DOHH2 (cell line): ENCODE results near the gene DXO.

Source experiments
- H3F3A ChIP-seq: fragments of 200-600 bp; sonication (generic), shearing (Covaris generic); 2 replicates; pipeline ENCODE4 v1.6.0; 2016; ENCODE audit warnings: antibody characterized with exemption, mild to moderate bottlenecking; ENCODE audit not compliant: control insufficient read depth, insufficient read depth
- H3K27ac ChIP-seq: fragments of 200-600 bp; sonication (generic); 2 replicates; pipeline ENCODE4 v1.5.1; 2014; ENCODE audit warnings: low read depth, mild to moderate bottlenecking, low read length, moderate library complexity
- H3K27me3 ChIP-seq: fragments of 200-600 bp; sonication (generic); 2 replicates; pipeline ENCODE4 v1.6.1; 2014; ENCODE audit warnings: mild to moderate bottlenecking, low read length, mixed read lengths; ENCODE audit not compliant: control insufficient read depth
- H3K36me3 ChIP-seq: fragments of 200-600 bp; sonication (generic); 2 replicates; pipeline ENCODE4 v1.6.1; 2014; ENCODE audit warnings: mild to moderate bottlenecking, low read length, moderate library complexity, mixed read lengths; ENCODE audit not compliant: control insufficient read depth
- H3K4me1 ChIP-seq: fragments of 200-600 bp; sonication (generic); 2 replicates; pipeline ENCODE4 v1.6.1; 2014; ENCODE audit warnings: mild to moderate bottlenecking, low read length, mixed read lengths; ENCODE audit not compliant: control insufficient read depth
- H3K4me2 ChIP-seq: fragments of 200-600 bp; sonication (generic); 2 replicates; pipeline ENCODE4 v1.6.0; 2014; ENCODE audit warnings: mild to moderate bottlenecking, low read length, moderate library complexity
- H3K4me3 ChIP-seq: fragments of 200-600 bp; sonication (generic); 2 replicates; pipeline ENCODE4 v1.5.1; 2014; ENCODE audit warnings: mild to moderate bottlenecking, low read length, mixed read lengths
- H3K79me2 ChIP-seq: fragments of 200-600 bp; sonication (generic); 2 replicates; pipeline ENCODE4 v1.6.1; 2014; ENCODE audit warnings: mild to moderate bottlenecking, low read length, mixed read lengths; ENCODE audit not compliant: control insufficient read depth
- H3K9me2 ChIP-seq: fragments of 200-600 bp; sonication (generic); replicated peaks from 2 replicates; pipeline ENCODE4 v1.6.1; 2014; ENCODE audit warnings: mild to moderate bottlenecking, low read length, mixed read lengths; ENCODE audit not compliant: control insufficient read depth
- H3K9me3 ChIP-seq: fragments of 200-600 bp; sonication (generic); 2 replicates; pipeline ENCODE4 v1.6.1; 2014; ENCODE audit warnings: antibody characterized with exemption, low read length, mixed read lengths; ENCODE audit not compliant: control insufficient read depth, insufficient read depth
- H4K20me1 ChIP-seq: fragments of 200-600 bp; sonication (generic); 2 replicates; pipeline ENCODE4 v1.6.0; 2014; ENCODE audit warnings: low read depth, mild to moderate bottlenecking, antibody characterized with exemption, low read length, moderate library complexity; ENCODE audit not compliant: control insufficient read depth, insufficient read depth
- EZH2phosphoT487 ChIP-seq: fragments of 200-600 bp; sonication (generic); IDR thresholded peaks from 2 replicates; pipeline ENCODE4 v1.6.1; 2017; ENCODE audit warnings: borderline replicate concordance, mild to moderate bottlenecking, antibody characterized with exemption, low read length, moderate library complexity, mixed read lengths
- TF ChIP-seq, protein P1 (sequence below): fragments of 200-600 bp; sonication (generic); IDR thresholded peaks from one replicate; pipeline ENCODE4 v1.5.1; 2014; ENCODE audit warnings: antibody characterized with exemption, mild to moderate bottlenecking, low read depth, low read length; ENCODE audit not compliant: poor library complexity, severe bottlenecking

Gene DXO

DNA sequence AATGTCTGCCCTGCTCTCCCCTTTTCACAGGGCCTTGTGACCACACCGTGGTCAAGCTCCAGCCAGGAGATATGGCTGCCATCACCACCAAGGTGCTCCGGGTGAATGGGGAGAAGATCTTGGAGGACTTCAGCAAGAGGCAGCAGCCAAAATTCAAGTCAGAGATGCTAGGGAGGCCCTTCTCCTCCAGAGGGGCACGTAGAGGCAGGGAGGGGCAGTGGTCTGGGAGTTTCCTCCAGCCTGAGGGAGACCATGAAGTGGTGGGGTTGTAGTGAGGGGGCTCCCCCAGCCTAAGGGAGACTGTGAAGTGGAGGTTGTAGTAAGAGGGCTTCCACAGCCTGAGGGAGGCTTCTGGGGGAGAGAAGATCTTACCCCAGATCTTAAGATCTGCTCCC lies 4.0 kb downstream of the DXO start:
- Histone ChIP-seq H3K4me1 (peaks cover 21% of the 10 kb centered on the region), H3K36me3 (peaks cover 84% of the 10 kb centered on the region), H4K20me1 (no peaks in the 10 kb centered on the region), H3K79me2 (peaks cover 26% of the 10 kb centered on the region), H3K4me3 (no peak overlapping the region), H3K4me2 (no peak overlapping the region), H3K27me3 (no peaks in the 10 kb centered on the region), H3K9me2 (no peaks in the 10 kb centered on the region), H3K27ac (no peak overlapping the region), H3K9me3 (no peaks in the 10 kb centered on the region), H3F3A (no peaks in the 10 kb centered on the region)
- TF ChIP-seq EZH2phosphoT487, result no peak
- TF ChIP-seq, protein P1, sequence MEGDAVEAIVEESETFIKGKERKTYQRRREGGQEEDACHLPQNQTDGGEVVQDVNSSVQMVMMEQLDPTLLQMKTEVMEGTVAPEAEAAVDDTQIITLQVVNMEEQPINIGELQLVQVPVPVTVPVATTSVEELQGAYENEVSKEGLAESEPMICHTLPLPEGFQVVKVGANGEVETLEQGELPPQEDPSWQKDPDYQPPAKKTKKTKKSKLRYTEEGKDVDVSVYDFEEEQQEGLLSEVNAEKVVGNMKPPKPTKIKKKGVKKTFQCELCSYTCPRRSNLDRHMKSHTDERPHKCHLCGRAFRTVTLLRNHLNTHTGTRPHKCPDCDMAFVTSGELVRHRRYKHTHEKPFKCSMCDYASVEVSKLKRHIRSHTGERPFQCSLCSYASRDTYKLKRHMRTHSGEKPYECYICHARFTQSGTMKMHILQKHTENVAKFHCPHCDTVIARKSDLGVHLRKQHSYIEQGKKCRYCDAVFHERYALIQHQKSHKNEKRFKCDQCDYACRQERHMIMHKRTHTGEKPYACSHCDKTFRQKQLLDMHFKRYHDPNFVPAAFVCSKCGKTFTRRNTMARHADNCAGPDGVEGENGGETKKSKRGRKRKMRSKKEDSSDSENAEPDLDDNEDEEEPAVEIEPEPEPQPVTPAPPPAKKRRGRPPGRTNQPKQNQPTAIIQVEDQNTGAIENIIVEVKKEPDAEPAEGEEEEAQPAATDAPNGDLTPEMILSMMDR, result no peak

GRCh38 chr6:31966997-31967925 lies 4.7 kb downstream of the DXO start:
- Histone ChIP-seq H3K27ac (no peak overlapping the region), H3K36me3 (peaks cover 90% of the 10 kb centered on the region), H3K79me2 (peaks cover 21% of the 10 kb centered on the region), H3F3A (no peaks in the 10 kb centered on the region), H3K9me2 (no peaks in the 10 kb centered on the region), H3K4me3 (no peak overlapping the region), H4K20me1 (no peaks in the 10 kb centered on the region), H3K4me2 (no peak overlapping the region), H3K27me3 (no peaks in the 10 kb centered on the region), H3K4me1 (peaks cover 17% of the 10 kb centered on the region), H3K9me3 (no peaks in the 10 kb centered on the region)
- TF ChIP-seq, protein P1, result no peak
- no peak for TF ChIP-seq EZH2phosphoT487

DNA sequence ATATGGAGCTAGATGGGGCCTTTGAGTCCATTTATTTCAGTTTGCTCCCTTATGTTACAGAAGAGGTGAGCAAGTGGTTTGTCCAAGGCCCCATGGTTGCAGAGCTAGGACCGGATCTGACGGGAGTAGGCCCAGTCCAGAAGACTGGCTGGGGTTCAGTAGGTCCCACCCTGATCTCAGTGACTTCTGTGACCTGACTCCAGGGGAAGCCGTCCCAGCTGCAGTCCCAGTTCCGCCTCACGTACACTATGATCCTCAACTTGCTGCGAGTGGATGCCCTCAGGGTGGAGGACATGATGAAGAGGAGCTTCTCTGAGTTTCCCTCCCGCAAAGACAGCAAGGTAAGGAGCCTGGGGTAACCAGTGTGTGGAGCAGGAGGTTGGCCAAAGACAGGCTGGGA lies 5.4 kb downstream of the DXO start:
- peaks cover 18% of the 10 kb centered on the region for H3K79me2 ChIP-seq
- H3K4me2 ChIP-seq, result no peak overlapping the region
- H3F3A ChIP-seq, result no peaks in the 10 kb centered on the region
- H3K4me3 ChIP-seq, result no peak overlapping the region
- no peaks in the 10 kb centered on the region for H3K9me2 ChIP-seq
- no peaks in the 10 kb centered on the region for H3K27me3 ChIP-seq
- no peaks in the 10 kb centered on the region for H4K20me1 ChIP-seq
- H3K9me3 ChIP-seq, result no peaks in the 10 kb centered on the region
- no peak overlapping the region for H3K27ac ChIP-seq
- peaks cover 17% of the 10 kb centered on the region for H3K4me1 ChIP-seq
- TF ChIP-seq, protein P1, result no peak
- no peak for TF ChIP-seq EZH2phosphoT487
- H3K36me3 ChIP-seq, result peaks cover 96% of the 10 kb centered on the region
